CD8-positive, alpha-beta memory T cell (primary cell): ENCODE measurements around the gene ASB1. TPM values are rescaled to one million over a fixed set of nuclear protein-coding genes. Genes with fewer than 3 reads are reported as not detected.

Source experiments
- CTCF ChIA-PET: fragments of 350-600 bp; sonication (Branson Sonifier 250); formaldehyde crosslinking; loops from one replicate; lab custom pipeline; 2021; ENCODE audit warnings: antibody characterized with exemption; lab: Charles Lee
- POLR2A ChIA-PET: fragments of 350-600 bp; sonication (Branson Sonifier 250); formaldehyde crosslinking; loops from one replicate; lab custom pipeline; 2021; ENCODE audit warnings: antibody characterized with exemption; lab: Charles Lee
- DNase-seq, 5 donors: peaks; one replicate each; pipeline versions ENCODE4 v3.0.0 to v3.0.0-alpha.2; 2020 to 2022; ENCODE audit warnings: mixed read lengths in 1 of 5
- H3K27ac ChIP-seq: one replicate; pipeline ENCODE4 v1.7.0; 2013; ENCODE audit warnings: low read depth, mild to moderate bottlenecking, low read length, moderate library complexity
- H3K27me3 ChIP-seq: 2 replicates; pipeline ENCODE4 v1.7.0; 2013; ENCODE audit warnings: low read length, mild to moderate bottlenecking; ENCODE audit not compliant: insufficient read depth, poor library complexity, severe bottlenecking
- H3K36me3 ChIP-seq: 2 replicates; pipeline ENCODE4 v1.7.0; 2013; ENCODE audit warnings: mild to moderate bottlenecking, low read length, moderate library complexity; ENCODE audit not compliant: insufficient read depth
- H3K4me1 ChIP-seq: 2 replicates; pipeline ENCODE4 v1.7.0; 2013; ENCODE audit warnings: mild to moderate bottlenecking, low read length, moderate library complexity; ENCODE audit not compliant: insufficient read depth
- H3K4me3 ChIP-seq: 2 replicates; pipeline ENCODE4 v1.7.0; 2013; ENCODE audit warnings: mild to moderate bottlenecking, low read length
- H3K9me3 ChIP-seq: 2 replicates; pipeline ENCODE4 v1.7.0; 2013; ENCODE audit warnings: mild to moderate bottlenecking, low read length
- H3K27ac Mint-ChIP-seq, 8 donors: one replicate each; pipeline ENCODE4 v1.8.0; 2020 to 2021; ENCODE audit warnings: mixed read lengths in 8 of 8, mild to moderate bottlenecking in 6 of 8, inconsistent platforms in 3 of 8, moderate library complexity in 3 of 8
- H3K27me3 Mint-ChIP-seq, 2 donors: one replicate each; pipeline ENCODE4 v1.8.0; 2020 to 2021; ENCODE audit warnings: mixed read lengths in 2 of 2, mild to moderate bottlenecking in 1 of 2, moderate library complexity in 1 of 2
- H3K36me3 Mint-ChIP-seq, 3 donors: one replicate each; pipeline ENCODE4 v1.8.0; 2020 to 2021; ENCODE audit warnings: mixed read lengths in 3 of 3, inconsistent platforms in 1 of 3, mild to moderate bottlenecking in 1 of 3
- H3K4me1 Mint-ChIP-seq, 3 donors: one replicate each; pipeline ENCODE4 v1.8.0; 2020 to 2021; ENCODE audit warnings: mixed read lengths in 3 of 3, inconsistent platforms in 1 of 3, mild to moderate bottlenecking in 1 of 3
- H3K4me3 Mint-ChIP-seq, 7 donors: one replicate each; pipeline ENCODE4 v1.8.0; 2020 to 2021; ENCODE audit warnings: mixed read lengths in 7 of 7, mild to moderate bottlenecking in 6 of 7, moderate library complexity in 4 of 7, inconsistent platforms in 2 of 7
- H3K9me3 Mint-ChIP-seq, 5 donors: one replicate each; pipeline ENCODE4 v1.8.0; 2020 to 2022; ENCODE audit warnings: mixed read lengths in 5 of 5, mild to moderate bottlenecking in 3 of 5, moderate library complexity in 2 of 5, inconsistent platforms in 1 of 5
- polyA plus RNA-seq: library from polyadenylated mRNA; unstranded; fragments of 300-500 nt; fragmentation: Illumina TruSeq; gene quantifications from one replicate; pipeline ENCODE4 v1.2.3, GENCODE V29; 2021
- total RNA-seq, 2 experiments: library from RNA; stranded (reverse); gene quantifications; one replicate each; pipeline ENCODE4 v1.2.3, GENCODE V29; 2021

The ASB1 gene
- total and polyA plus RNA-seq, 3 experiments from 2014 or later, result 25.9 to 41.9 (median 41.8) TPM

DNA sequence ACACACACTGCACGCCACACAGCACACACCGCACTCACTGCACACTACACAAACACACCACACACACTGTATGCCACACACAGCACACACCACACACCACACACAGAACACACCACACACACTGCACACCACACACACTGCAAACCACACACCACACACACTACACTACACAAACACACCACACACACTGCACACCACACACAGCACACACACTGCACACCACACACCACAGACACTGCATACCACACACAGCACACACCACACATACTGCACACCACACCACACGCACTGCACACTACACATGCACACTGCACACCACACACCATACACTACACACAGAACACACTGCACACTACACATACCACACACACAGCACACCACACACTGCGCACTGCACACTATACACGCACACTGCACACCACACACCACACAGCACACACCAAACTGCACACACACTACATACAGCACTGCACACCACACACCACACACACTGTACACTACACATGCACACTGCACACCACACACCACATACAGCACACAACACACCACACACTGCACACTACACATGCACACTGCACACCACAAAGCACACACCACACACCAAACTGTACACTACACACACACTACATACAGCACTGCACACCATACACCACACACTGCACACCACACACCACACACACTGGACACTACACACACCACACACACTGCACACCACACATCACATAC, 59.6 kb downstream of the ASB1 start:
- Histone ChIP-seq H3K4me1 (no peaks in the 10 kb centered on the region), H3K9me3 (no peaks in the 10 kb centered on the region), H3K27me3 (no peaks in the 10 kb centered on the region), H3K36me3 (no peaks in the 10 kb centered on the region), H3K4me3 (no peak overlapping the region), H3K27ac (no peak overlapping the region)
- peaks cover 0 to 1% (median 0%) of the 10 kb centered on the region in 3 donors for H3K36me3 Mint-ChIP-seq
- no peak overlapping the region for H3K27ac Mint-ChIP-seq
- peaks cover 0 to 3% (median 0%) of the 10 kb centered on the region in 5 donors for H3K9me3 Mint-ChIP-seq
- H3K4me3 Mint-ChIP-seq, result no peak overlapping the region
- ChIA-PET POLR2A (no interaction called here), CTCF (no interaction called here)
- H3K27me3 Mint-ChIP-seq, result peaks cover 0 to 6% of the 10 kb centered on the region in 2 donors
- no peak for DNase-seq
- no peaks in the 10 kb centered on the region for H3K4me1 Mint-ChIP-seq

GRCh38 chr2:238487134-238487533, 60.4 kb downstream of the ASB1 start:
- CTCF ChIA-PET, result no interaction called here
- no peaks in the 10 kb centered on the region for H3K9me3 ChIP-seq
- H3K4me3 ChIP-seq, result no peak overlapping the region
- H3K36me3 ChIP-seq, result no peaks in the 10 kb centered on the region
- no peaks in the 10 kb centered on the region for H3K27me3 ChIP-seq
- H3K4me1 ChIP-seq, result no peaks in the 10 kb centered on the region
- DNase-seq, result peak in 1 of 5 donors; percentile 36
- Mint-ChIP-seq H3K36me3 (no peaks in the 10 kb centered on the region), H3K9me3 (no peaks in the 10 kb centered on the region), H3K4me3 (no peak overlapping the region), H3K27ac (no peak overlapping the region), H3K4me1 (peaks cover 0 to 3% (median 0%) of the 10 kb centered on the region in 3 donors), H3K27me3 (peaks cover 0 to 6% of the 10 kb centered on the region in 2 donors)
- H3K27ac ChIP-seq, result no peak overlapping the region
- POLR2A ChIA-PET, result no interaction called here

GRCh38 chr2:238487652-238488346, 61.1 kb downstream of the ASB1 start:
- Histone ChIP-seq H3K4me3 (no peak overlapping the region), H3K27me3 (no peaks in the 10 kb centered on the region), H3K9me3 (no peaks in the 10 kb centered on the region), H3K4me1 (peaks cover 5% of the 10 kb centered on the region), H3K36me3 (no peaks in the 10 kb centered on the region), H3K27ac (no peak overlapping the region)
- Mint-ChIP-seq H3K27me3 (peaks cover 0 to 6% of the 10 kb centered on the region in 2 donors), H3K4me1 (peaks cover 0 to 9% (median 2%) of the 10 kb centered on the region in 3 donors), H3K36me3 (no peaks in the 10 kb centered on the region), H3K9me3 (no peaks in the 10 kb centered on the region), H3K27ac (peak overlapping the region in 1 of 8 donors; percentile 72), H3K4me3 (no peak overlapping the region)
- ChIA-PET POLR2A (no interaction called here), CTCF (no interaction called here)
- DNase-seq, result peak in 1 of 5 donors; percentile 11

- Mint-ChIP-seq H3K4me1 (peaks cover 0 to 15% (median 2%) of the 10 kb centered on the region in 3 donors), H3K4me3 (no peak overlapping the region), H3K9me3 (no peaks in the 10 kb centered on the region), H3K36me3 (no peaks in the 10 kb centered on the region), H3K27me3 (peaks cover 0 to 7% of the 10 kb centered on the region in 2 donors), H3K27ac (peak overlapping the region in 1 of 8 donors; percentile 76)
- DNase-seq, result peak in 1 of 5 donors; percentile 35
- CTCF ChIA-PET, result no interaction called here
- H3K4me1 ChIP-seq, result peaks cover 11% of the 10 kb centered on the region
- H3K36me3 ChIP-seq, result no peaks in the 10 kb centered on the region
- POLR2A ChIA-PET, result no interaction called here
- no peak overlapping the region for H3K4me3 ChIP-seq
- H3K27me3 ChIP-seq, result no peaks in the 10 kb centered on the region
- no peak overlapping the region for H3K27ac ChIP-seq
- no peaks in the 10 kb centered on the region for H3K9me3 ChIP-seq
Observed at GRCh38 chr2:238488347-238488826, 61.7 kb downstream of the ASB1 start.

- CTCF ChIA-PET, result no interaction called here
- POLR2A ChIA-PET, result no interaction called here
- no peak overlapping the region for H3K27ac ChIP-seq
- H3K36me3 ChIP-seq, result no peaks in the 10 kb centered on the region
- H3K4me3 ChIP-seq, result no peak overlapping the region
- no peaks in the 10 kb centered on the region for H3K36me3 Mint-ChIP-seq
- H3K9me3 Mint-ChIP-seq, result no peaks in the 10 kb centered on the region
- H3K4me3 Mint-ChIP-seq, result no peak overlapping the region
- peak in 1 of 5 donors; percentile 28 for DNase-seq
- H3K4me1 Mint-ChIP-seq, result peaks cover 8 to 26% (median 10%) of the 10 kb centered on the region in 3 donors
- H3K9me3 ChIP-seq, result no peaks in the 10 kb centered on the region
- no peaks in the 10 kb centered on the region for H3K27me3 ChIP-seq
- peaks cover 22% of the 10 kb centered on the region for H3K4me1 ChIP-seq
- H3K27ac Mint-ChIP-seq, result no peak overlapping the region
- H3K27me3 Mint-ChIP-seq, result peaks cover 0 to 7% of the 10 kb centered on the region in 2 donors
Observed at GRCh38 chr2:238489431-238489830, 62.7 kb downstream of the ASB1 start.

- POLR2A ChIA-PET, result no interaction called here
- H3K4me1 ChIP-seq, result peaks cover 26% of the 10 kb centered on the region
- peak in 1 of 5 donors; percentile 36 for DNase-seq
Observed at GRCh38 chr2:238489896-238490295, 63.2 kb downstream of the ASB1 start.

DNA sequence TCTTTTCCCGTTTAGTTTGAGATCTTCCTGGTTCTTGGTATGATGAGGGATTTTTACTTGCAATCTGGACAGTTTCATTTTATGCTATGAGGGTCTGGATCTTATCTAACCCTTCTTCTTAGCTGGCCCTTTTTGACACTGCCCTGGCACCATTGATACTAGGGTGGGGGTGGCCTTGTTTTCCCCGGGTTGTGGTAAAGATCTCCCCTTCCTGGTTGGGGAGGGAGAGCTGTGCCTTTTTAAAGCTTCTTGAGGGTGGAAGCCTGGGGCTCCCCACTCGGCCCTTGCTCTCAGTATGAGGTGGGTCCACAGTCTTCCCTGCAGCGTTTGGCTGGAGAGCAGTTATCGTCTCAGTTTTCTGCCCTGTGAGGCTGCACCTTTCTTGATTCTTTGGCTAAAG, 66.1 kb downstream of the ASB1 start:
- H3K27ac ChIP-seq, result no peak overlapping the region
- Mint-ChIP-seq H3K27me3 (peaks cover 0 to 7% of the 10 kb centered on the region in 2 donors), H3K9me3 (no peaks in the 10 kb centered on the region), H3K4me1 (peaks cover 13 to 36% (median 15%) of the 10 kb centered on the region in 3 donors), H3K27ac (peak overlapping the region in 2 of 8 donors; percentile 24 to 89), H3K36me3 (no peaks in the 10 kb centered on the region), H3K4me3 (no peak overlapping the region)
- no peaks in the 10 kb centered on the region for H3K27me3 ChIP-seq
- peaks cover 28% of the 10 kb centered on the region for H3K4me1 ChIP-seq
- no peaks in the 10 kb centered on the region for H3K36me3 ChIP-seq
- ChIA-PET POLR2A (no interaction called here), CTCF (no interaction called here)
- no peaks in the 10 kb centered on the region for H3K9me3 ChIP-seq
- H3K4me3 ChIP-seq, result no peak overlapping the region
- no peak for DNase-seq

More at GRCh38 chr2:238489896-238490295, 63.2 kb downstream of the ASB1 start:
- peaks cover 0 to 7% of the 10 kb centered on the region in 2 donors for H3K27me3 Mint-ChIP-seq
- Histone ChIP-seq H3K27me3 (no peaks in the 10 kb centered on the region), H3K9me3 (no peaks in the 10 kb centered on the region), H3K4me3 (no peak overlapping the region), H3K27ac (no peak overlapping the region), H3K36me3 (no peaks in the 10 kb centered on the region)
- no peak overlapping the region for H3K27ac Mint-ChIP-seq
- no peaks in the 10 kb centered on the region for H3K36me3 Mint-ChIP-seq
- CTCF ChIA-PET, result no interaction called here
- H3K4me3 Mint-ChIP-seq, result no peak overlapping the region
- peaks cover 12 to 30% (median 15%) of the 10 kb centered on the region in 3 donors for H3K4me1 Mint-ChIP-seq
- no peaks in the 10 kb centered on the region for H3K9me3 Mint-ChIP-seq

- Histone ChIP-seq H3K4me3 (no peak overlapping the region), H3K27me3 (no peaks in the 10 kb centered on the region), H3K4me1 (peaks cover 28% of the 10 kb centered on the region), H3K27ac (no peak overlapping the region), H3K9me3 (no peaks in the 10 kb centered on the region), H3K36me3 (no peaks in the 10 kb centered on the region)
- ChIA-PET POLR2A (no interaction called here), CTCF (no interaction called here)
- no peaks in the 10 kb centered on the region for H3K36me3 Mint-ChIP-seq
- H3K27ac Mint-ChIP-seq, result peak overlapping the region in 3 of 8 donors; percentile 17 to 89 (median 47)
- H3K4me3 Mint-ChIP-seq, result peak overlapping the region in 3 of 7 donors; percentile 24 to 69 (median 54)
- DNase-seq, result no peak
- no peaks in the 10 kb centered on the region for H3K9me3 Mint-ChIP-seq
- H3K4me1 Mint-ChIP-seq, result peaks cover 13 to 36% (median 15%) of the 10 kb centered on the region in 3 donors
- H3K27me3 Mint-ChIP-seq, result peaks cover 0 to 7% of the 10 kb centered on the region in 2 donors
Observed at GRCh38 chr2:238493411-238493810, 66.7 kb downstream of the ASB1 start.
